IgD-negative memory B cell (primary cell): ENCODE results near the gene HOXB2. TPM values are rescaled to one million over a fixed set of nuclear protein-coding genes. Genes with fewer than 3 reads are reported as not detected.

ENCODE experiments used
- H3K27ac Mint-ChIP-seq, 3 donors: one replicate each; pipeline ENCODE4 v1.8.0; 2020 to 2022; ENCODE audit warnings: mild to moderate bottlenecking in 3 of 3, mixed read lengths in 3 of 3, moderate library complexity in 1 of 3
- H3K27me3 Mint-ChIP-seq: one replicate; pipeline ENCODE4 v1.8.0; 2021; ENCODE audit warnings: mixed read lengths
- H3K36me3 Mint-ChIP-seq: one replicate; pipeline ENCODE4 v1.8.0; 2020; ENCODE audit warnings: mild to moderate bottlenecking, mixed read lengths
- H3K4me1 Mint-ChIP-seq, 3 donors: one replicate each; pipeline ENCODE4 v1.8.0; 2020 to 2022; ENCODE audit warnings: mixed read lengths in 3 of 3, mild to moderate bottlenecking in 1 of 3
- H3K4me3 Mint-ChIP-seq, 4 donors: one replicate each; pipeline ENCODE4 v1.8.0; 2020 to 2022; ENCODE audit warnings: mild to moderate bottlenecking in 4 of 4, mixed read lengths in 4 of 4, moderate library complexity in 3 of 4
- H3K9me3 Mint-ChIP-seq, 3 donors: one replicate each; pipeline ENCODE4 v1.8.0; 2020 to 2021; ENCODE audit warnings: mixed read lengths in 3 of 3, mild to moderate bottlenecking in 1 of 3
- polyA plus RNA-seq: library from polyadenylated mRNA; unstranded; fragments of 300-500 nt; fragmentation: Illumina TruSeq; gene quantifications from one replicate; pipeline ENCODE4 v1.2.3, GENCODE V29; 2021

Gene HOXB2
- polyA plus RNA-seq, 1 donor from 2014 or later: 0.94 TPM

DNA sequence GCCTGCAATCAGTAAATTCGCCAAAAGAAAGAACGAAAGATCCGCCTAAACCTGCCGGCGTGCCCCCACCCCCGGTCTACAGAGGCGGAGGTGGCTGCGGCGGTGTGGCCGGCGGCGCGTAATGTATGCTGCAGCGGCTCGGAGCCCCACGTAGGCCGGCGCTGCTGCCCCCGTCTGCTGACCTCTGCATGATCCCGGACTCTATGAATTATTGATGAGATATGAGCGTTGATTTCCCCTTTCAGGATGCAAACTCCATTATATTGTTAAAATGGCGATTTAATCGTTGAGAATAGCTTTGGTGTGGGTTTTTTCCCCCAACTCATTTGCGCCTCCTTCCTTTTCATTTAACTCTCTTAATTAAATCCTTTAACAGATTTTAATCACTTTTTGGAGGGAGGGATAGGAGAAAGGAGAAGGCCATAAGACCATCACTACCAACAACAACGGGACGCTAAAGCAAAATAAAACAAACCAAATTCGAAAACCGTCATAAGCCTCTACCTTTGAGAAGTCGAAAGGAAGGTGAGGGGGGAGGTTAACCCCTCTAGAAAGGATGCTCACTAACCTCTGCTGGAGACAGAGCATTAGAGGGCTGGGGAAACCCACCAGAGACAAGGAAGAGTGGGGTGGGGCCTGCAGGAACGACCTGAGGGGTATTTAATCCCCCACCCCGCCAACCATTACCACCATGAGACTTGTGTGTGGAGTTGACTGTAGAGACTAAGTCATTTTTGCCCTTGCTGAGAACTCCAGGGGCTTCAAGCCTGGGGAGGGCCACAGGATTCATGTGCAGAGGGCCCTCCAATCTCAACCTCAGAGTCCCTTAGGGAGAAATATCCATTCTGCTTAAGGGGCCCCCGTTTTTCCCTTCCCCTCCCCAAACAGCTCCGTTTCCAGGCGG, 41.7 kb upstream of the HOXB2 start:
- H3K27ac Mint-ChIP-seq: peak overlapping the region; percentile 9 to 93 (median 91)
- H3K9me3 Mint-ChIP-seq: no peaks in the 10 kb centered on the region
- H3K4me1 Mint-ChIP-seq: peaks cover 20 to 36% (median 21%) of the 10 kb centered on the region in 3 donors
- H3K27me3 Mint-ChIP-seq: peaks cover 86% of the 10 kb centered on the region
- H3K36me3 Mint-ChIP-seq: no peaks in the 10 kb centered on the region
- H3K4me3 Mint-ChIP-seq: peak overlapping the region; percentile 70 to 93 (median 85)

DNA sequence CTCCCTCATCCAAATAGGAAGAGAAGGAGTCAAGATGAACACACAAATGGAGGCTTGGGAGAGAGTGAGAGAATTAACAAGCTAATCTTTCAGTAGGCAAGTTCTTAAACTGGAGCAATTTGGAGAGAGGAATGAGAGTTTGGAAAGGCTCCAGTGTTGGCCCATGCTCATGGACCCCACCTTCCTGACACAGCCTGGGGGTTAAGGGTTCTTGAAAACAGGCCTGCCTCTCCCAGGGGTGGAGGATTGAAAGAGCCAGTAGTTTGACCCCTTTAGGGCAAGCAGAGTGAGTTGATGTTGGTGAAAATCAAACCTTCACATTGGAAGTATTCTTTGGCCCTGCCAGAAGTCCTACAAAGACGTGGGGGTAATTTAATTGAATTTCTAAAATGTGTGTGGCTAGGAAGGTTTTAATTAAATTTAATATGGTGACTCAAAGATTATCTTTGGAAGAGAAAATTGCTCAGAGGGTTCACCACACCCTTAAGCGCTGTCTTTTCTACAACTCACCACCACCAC, 39.4 kb upstream of the HOXB2 start:
- H3K4me1 Mint-ChIP-seq: peaks cover 22 to 54% (median 22%) of the 10 kb centered on the region in 3 donors
- no peaks in the 10 kb centered on the region for H3K9me3 Mint-ChIP-seq
- peaks cover 84% of the 10 kb centered on the region for H3K27me3 Mint-ChIP-seq
- peak overlapping the region in 3 of 4 donors; percentile 1 to 93 (median 2) for H3K4me3 Mint-ChIP-seq
- no peaks in the 10 kb centered on the region for H3K36me3 Mint-ChIP-seq
- H3K27ac Mint-ChIP-seq: peak overlapping the region in 1 of 3 donors; percentile 92

DNA sequence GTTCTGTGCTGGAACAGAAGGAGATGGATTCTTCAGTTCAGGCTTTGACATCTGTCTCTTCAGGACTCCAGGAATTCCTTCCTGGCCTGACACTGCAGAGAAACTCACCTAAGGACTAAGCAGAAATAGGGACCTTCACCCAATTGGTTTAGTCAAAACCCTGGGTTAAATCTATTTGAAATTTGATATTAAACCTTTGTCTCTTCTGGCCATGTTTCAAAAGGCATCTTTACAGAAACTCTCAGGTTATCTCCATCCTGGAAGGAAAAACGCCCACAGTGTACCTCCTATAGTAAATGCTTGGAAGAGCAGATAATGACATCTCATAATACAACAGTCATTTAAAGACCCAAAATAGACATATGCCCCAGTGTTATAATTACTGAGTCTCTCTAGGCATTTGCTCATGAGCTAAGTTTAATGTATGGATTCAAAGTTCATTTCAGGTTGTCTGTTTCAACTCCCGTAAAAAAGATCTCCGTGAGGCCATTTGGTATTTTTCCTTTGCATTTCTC, 38.9 kb upstream of the HOXB2 start:
- Mint-ChIP-seq H3K9me3 (no peaks in the 10 kb centered on the region), H3K4me1 (peaks cover 26 to 59% (median 28%) of the 10 kb centered on the region in 3 donors), H3K27me3 (peaks cover 86% of the 10 kb centered on the region), H3K27ac (peak overlapping the region in 1 of 3 donors; percentile 92), H3K36me3 (no peaks in the 10 kb centered on the region), H3K4me3 (peak overlapping the region in 3 of 4 donors; percentile 1 to 93 (median 2))

DNA sequence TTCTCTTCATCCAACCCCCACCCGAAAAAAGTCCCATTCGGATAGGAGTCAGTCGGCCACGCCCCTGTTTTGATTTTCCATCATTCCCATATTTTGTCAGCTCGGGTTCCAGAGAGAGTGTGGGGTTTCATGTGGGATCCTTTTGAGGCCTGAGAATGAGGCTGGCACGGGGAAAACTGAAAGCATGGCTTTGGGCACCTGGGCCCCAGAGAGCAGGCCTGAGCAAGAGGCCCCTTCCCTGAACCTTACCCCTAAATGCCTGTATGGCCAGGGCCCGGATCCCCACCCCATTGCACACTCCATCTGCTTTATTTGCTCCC, 37.8 kb upstream of the HOXB2 start:
- peak overlapping the region in 3 of 4 donors; percentile 51 to 93 (median 67) for H3K4me3 Mint-ChIP-seq
- H3K27me3 Mint-ChIP-seq: peaks cover 79% of the 10 kb centered on the region
- no peaks in the 10 kb centered on the region for H3K36me3 Mint-ChIP-seq
- H3K9me3 Mint-ChIP-seq: no peaks in the 10 kb centered on the region
- peak overlapping the region in 2 of 3 donors; percentile 87 to 92 for H3K27ac Mint-ChIP-seq
- H3K4me1 Mint-ChIP-seq: peaks cover 28 to 61% (median 30%) of the 10 kb centered on the region in 3 donors

DNA sequence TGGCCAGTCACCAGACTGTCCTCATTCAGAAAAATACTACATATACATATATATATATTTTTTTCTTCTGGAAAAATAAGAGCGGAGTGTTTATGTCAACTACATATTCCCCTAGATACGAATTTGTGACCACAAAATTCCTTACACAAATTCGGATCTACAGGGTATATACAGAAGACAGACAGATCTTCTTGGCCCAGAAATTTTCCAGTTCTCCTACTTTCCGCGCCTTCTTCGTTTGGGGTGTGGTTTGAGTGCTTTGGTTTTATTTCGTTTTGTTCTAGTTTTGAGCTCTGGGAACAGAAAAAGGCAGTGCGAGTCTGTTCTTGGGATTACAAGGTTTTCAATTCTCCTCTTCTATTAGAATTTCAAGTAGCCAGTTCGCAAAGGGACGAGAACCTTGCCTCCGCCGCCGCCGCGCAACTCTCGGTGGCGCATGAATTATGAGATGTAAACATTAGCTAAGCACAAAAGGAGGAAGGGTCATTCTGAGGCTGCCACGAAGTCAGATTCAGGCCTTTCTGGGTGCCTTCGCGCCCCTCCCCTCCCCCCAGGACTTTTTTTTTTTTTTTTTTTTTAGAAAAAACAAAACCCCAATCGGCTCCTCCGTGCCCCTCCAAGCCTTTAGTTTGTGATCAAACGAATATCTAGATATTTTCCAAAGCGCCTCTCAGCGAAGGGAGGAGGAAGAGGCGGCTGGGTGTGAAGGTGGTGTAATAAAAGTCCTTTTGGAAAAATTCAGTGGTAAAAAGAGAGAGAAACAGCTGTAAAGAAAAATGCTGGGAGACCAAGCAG, 35.0 kb upstream of the HOXB2 start:
- Mint-ChIP-seq H3K9me3 (no peaks in the 10 kb centered on the region), H3K27me3 (peaks cover 63% of the 10 kb centered on the region), H3K36me3 (no peaks in the 10 kb centered on the region), H3K27ac (peak overlapping the region; percentile 86 to 92 (median 89)), H3K4me3 (peak overlapping the region; percentile 68 to 93 (median 78)), H3K4me1 (peaks cover 19 to 43% (median 26%) of the 10 kb centered on the region in 3 donors)

DNA sequence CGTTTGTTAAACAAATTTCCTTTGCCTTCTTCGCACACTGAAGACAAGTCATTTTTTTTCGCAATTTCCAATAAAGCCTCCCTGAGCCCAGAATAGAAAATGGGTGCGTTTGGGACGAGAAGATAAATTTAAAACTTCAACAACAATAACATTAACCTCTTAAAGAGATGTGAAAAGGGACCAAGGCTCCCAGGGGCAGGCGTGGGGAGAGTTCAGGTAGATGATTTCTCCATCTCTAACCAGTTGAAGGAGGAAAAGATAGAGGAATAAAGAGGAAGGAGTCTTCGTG, 34.5 kb upstream of the HOXB2 start:
- Mint-ChIP-seq H3K4me3 (peak overlapping the region in 3 of 4 donors; percentile 86 to 96 (median 93)), H3K36me3 (no peaks in the 10 kb centered on the region), H3K27me3 (peaks cover 61% of the 10 kb centered on the region), H3K27ac (peak overlapping the region; percentile 83 to 92 (median 86)), H3K9me3 (no peaks in the 10 kb centered on the region), H3K4me1 (peaks cover 19 to 42% (median 26%) of the 10 kb centered on the region in 3 donors)

DNA sequence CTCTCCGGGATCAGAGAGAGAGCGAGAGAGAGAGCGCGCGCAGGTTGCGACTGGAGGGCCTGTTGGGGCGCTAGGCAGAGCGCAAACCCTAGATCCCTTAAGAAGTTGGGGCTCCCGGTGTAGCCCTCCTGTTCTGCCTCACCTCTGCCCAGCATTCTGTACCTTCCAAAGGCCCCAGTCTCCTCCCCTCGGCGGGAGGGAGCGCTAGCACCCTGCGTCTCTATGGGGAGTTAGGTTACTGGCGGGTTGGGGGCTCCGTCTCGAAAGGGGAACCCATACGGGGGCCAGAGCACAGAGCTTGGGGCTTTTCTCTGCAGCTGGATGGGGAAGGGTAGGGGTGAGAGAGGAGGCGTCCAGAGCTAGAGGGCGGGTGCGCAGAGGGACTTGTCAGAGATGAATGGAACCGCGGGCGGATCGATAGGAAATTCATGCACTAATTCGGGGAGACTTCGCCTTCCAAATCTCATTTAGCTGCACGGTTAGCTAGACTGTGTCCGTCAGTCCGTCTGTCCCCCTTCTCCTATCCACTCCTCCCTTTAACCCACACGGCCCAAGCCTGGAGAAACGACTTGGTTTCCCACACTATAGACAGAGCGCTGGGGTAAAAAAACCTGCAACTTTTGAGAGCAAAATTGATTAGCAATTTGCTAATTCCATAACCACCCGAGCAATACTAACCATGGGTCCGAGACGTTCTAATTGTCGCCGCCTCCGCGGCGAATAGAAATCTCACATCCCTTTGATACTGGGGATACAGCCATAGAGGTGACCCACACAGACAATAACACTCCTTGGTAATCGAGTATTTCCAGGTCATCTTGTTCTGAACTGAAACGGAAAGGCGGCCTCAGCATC, 33.9 kb upstream of the HOXB2 start:
- Mint-ChIP-seq H3K27ac (peak overlapping the region; percentile 83 to 93 (median 92)), H3K27me3 (peaks cover 55% of the 10 kb centered on the region), H3K4me1 (peaks cover 19 to 39% (median 26%) of the 10 kb centered on the region in 3 donors), H3K36me3 (no peaks in the 10 kb centered on the region), H3K9me3 (no peaks in the 10 kb centered on the region), H3K4me3 (peak overlapping the region; percentile 86 to 99 (median 94))

DNA sequence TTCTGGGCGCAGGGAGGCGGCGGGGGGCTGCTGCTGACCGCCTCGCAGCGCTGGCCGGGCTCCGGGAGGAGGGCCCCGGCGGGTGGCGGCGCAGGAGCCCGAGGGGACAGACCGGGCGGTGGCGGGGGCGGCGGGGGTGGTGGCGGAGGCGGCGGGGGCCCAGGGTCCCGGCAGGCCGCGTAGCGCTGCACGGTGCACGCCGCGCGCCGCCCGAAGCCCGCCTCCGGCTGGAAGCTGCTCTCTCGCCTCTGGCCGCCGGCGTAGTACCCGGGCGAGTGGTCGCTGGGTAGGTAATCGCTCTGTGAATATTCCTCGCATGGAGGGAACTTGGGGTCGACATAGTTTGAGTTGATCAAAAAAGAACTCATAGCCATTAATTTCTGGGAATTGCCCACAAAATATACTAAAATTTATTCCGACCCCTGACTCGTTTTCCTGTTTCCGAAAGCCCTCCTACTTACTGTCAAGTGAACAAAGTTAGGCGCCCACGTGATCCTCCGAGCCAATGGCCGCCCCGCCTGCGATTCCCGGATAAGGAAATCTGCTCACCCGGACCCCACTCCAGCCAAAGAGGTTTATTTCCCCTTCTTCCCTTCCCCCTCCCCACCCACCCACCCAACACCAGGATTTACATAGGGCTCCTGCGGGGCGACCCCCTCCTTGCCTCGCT, 33.2 kb upstream of the HOXB2 start, which contains the start of gene HOXB4:
Gene HOXB4 (minus strand): TSS at position 405 of the 670 bp plus-strand sequence. CDS start 31 bp downstream, at position 374.
- Mint-ChIP-seq H3K27me3 (peaks cover 51% of the 10 kb centered on the region), H3K4me3 (peak within 1 kb of the TSS; percentile 86 to 99 (median 94)), H3K9me3 (no peaks in the 10 kb centered on the region), H3K36me3 (no peaks in the 10 kb centered on the region), H3K27ac (peak within 1 kb of the TSS; percentile 83 to 93 (median 92)), H3K4me1 (peaks cover 19 to 36% (median 26%) of the 10 kb centered on the region in 3 donors)

DNA sequence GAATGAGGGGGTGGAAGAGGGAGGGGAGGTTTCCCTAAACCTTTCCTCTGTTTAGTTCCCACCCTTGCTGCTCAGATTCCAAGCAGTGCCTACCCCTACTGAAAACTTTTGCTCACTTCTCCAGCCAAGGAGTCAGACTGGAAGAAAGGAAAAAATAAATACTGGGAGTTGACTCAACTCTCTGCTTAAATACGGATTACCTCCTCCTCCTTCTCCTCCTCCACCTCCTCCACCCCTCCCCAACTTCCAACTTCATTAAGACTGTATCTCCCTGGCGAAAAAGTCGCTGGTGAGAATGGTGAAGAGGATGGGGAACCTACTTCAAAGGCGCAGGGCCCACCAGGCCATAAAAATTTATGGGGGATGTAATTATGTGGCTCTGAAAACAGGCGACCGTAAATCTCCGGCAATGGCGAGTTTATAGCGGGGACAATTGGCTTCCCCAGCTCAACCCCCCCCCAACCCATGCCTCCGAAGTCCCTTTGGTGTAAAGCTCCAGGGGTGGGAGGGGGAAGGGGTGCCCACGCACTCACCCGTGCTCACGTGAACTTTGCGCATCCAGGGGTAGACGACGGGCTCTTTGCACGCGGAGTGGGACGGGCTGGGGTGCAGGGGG, 32.5 kb upstream of the HOXB2 start:
- Mint-ChIP-seq H3K4me1 (peaks cover 17 to 33% (median 24%) of the 10 kb centered on the region in 3 donors), H3K27me3 (peaks cover 46% of the 10 kb centered on the region), H3K27ac (peak overlapping the region in 1 of 3 donors; percentile 87), H3K36me3 (no peaks in the 10 kb centered on the region), H3K4me3 (peak overlapping the region; percentile 77 to 90 (median 88)), H3K9me3 (no peaks in the 10 kb centered on the region)

DNA sequence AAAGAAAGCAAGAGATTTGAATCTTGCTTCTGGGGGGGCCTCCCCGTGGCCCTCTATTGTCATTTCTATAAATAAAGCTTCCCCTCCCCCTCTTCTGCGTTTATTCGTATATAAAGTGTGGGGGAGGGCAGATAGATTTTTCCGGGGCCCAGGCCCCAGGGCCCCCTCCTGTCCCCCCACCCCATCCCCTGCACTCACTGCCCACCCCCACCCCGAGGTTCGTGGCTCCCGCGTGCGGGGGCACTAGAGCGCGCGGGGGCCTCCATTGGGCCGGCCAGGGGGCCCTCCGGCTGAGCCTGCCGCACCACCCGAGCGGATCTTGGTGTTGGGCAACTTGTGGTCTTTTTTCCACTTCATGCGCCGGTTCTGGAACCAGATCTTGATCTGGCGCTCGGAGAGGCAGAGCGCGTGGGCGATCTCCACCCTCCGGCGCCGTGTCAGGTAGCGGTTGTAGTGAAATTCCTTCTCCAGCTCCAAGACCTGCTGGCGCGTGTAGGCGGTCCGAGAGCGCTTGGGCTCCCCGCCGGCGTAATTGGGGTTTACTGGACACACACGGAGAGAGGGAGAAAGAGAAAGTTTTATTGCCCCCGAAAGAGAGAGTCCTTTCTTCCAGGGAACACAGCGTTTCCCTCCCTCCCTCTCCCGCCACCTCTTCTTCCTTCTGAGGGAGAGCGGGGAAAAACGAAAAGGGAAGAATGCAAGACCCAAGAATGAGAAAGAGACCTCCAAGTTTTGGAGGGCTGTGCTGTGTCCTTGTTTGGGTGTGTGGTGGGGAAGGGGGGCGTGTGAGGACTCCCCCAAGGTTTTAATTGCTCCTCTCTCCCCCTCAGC, 31.8 kb upstream of the HOXB2 start:
- Mint-ChIP-seq H3K4me3 (peak overlapping the region; percentile 77 to 90 (median 88)), H3K36me3 (no peaks in the 10 kb centered on the region), H3K9me3 (no peaks in the 10 kb centered on the region), H3K27me3 (peaks cover 39% of the 10 kb centered on the region), H3K4me1 (peaks cover 15 to 29% (median 22%) of the 10 kb centered on the region in 3 donors), H3K27ac (peak overlapping the region in 1 of 3 donors; percentile 87)

DNA sequence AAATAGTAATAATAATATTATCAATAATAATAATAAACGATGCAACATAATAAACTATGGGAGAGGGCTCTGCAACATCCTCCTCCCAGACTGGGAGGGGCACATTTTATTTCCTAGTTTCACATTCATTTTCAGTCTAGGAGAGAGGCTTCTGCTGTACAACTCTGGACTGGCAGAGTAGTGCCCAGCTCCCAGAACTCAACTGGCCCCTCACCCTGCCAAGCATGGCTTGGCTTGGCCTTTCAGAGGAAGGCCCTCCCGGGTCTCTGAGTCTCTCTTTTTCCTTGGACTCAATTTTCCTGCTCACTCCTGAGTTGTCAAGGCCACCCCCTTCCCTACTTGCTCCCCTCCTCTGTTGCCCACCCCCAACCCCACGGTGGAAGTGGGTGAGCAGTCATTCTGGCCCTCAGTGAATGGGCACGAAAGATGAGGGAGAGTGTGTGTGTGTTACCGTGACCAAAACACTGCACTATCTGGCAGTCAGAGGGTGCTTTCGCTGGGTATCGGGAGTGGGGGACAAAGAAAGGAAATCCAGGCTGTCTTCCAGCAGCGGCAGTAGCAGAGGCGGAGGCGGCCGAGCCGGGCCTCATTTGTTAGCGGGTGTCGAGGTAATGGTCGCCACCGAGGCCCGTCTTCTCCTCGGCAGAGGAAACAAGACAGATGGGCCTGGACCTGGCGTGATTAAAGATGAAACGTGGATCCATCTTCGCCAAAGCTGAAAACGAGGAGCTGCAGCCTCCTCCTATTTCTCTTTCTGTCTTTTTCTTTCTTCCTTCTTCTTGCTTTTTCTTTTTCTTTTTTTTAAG, 31.0 kb upstream of the HOXB2 start:
- H3K27ac Mint-ChIP-seq: peak overlapping the region in 1 of 3 donors; percentile 29
- H3K27me3 Mint-ChIP-seq: peaks cover 32% of the 10 kb centered on the region
- no peaks in the 10 kb centered on the region for H3K36me3 Mint-ChIP-seq
- peaks cover 15 to 22% (median 22%) of the 10 kb centered on the region in 3 donors for H3K4me1 Mint-ChIP-seq
- H3K4me3 Mint-ChIP-seq: peak overlapping the region in 3 of 4 donors; percentile 53 to 76 (median 61)
- H3K9me3 Mint-ChIP-seq: no peaks in the 10 kb centered on the region

DNA sequence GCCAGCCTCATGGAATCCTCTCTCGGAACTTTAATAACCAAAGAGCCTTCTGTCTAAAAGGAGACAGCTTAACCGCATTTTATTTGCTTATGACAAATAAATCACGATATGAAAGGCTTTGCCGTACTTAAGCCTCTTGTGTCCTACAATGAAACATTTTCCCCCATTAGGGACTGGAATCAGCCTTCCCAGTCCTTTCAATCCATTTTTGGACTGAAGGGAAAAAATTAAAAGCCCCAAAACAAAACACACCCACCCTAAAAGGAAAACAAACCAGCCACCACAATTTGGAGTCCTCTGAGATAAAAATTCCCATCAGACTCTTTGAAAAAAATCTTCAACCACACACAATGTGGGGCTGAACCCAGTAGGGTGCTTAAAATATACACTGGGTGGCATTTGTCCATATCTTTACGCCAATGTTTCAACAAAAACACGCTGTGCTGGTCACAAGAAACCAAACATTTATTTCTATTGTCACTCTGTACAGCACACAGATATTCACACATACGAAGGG, 30.2 kb upstream of the HOXB2 start:
- Mint-ChIP-seq H3K36me3 (no peaks in the 10 kb centered on the region), H3K27me3 (peaks cover 28% of the 10 kb centered on the region), H3K27ac (no peak overlapping the region), H3K4me1 (peaks cover 15 to 20% (median 20%) of the 10 kb centered on the region in 3 donors), H3K4me3 (peak overlapping the region in 2 of 4 donors; percentile 53 to 70), H3K9me3 (no peaks in the 10 kb centered on the region)
